NCI-H2107 treated with DMSO at 0.1 percent for 48 hours (cell line): ENCODE data around the gene AGPAT4.

Experiments
- DNase-seq: peaks from one replicate; lab custom pipeline; 2025; ENCODE audit not compliant: unreplicated experiment; lab: John Stamatoyannopoulos, UW

AGPAT4 gene

DNA sequence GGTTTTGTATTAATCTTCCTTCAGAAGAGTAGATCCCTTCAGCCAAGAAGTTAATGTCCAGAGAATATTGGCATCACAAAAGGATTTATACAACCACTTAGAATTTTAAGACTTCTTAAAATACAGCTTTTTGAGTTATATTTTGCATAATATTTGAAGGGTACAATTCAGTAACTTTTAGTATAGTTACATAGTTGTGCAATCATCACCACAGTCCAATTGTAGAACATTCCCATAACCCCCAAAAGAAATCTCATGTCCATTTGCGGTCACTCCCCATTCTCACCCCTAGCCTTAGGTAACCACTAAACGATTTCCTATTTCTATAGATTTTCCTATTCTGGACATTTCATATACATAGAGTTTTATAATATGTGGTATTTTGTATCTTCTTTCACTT lies 155.9 kb downstream of the AGPAT4 start:
- DNase-seq: no peak

DNA sequence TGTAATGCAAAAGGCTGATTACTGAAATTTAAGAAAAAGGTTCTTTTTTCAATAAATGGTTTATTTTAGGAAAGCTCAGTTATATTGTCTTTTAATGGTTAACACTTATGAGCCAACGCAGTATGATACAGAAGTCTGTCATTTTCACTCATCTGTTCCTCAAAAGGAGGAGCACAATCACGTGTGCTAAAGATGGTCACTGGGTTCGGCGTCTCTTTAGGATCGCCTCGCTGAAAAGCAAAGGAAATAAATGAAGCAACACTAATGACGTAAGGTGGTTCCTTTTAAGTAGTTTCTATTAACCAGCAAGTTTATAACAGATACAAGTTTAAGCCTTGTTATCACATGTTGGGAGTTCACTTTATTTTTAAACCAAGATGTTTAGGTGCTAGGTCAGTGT lies 156.6 kb downstream of the AGPAT4 start:
- DNase-seq: no peak

DNA sequence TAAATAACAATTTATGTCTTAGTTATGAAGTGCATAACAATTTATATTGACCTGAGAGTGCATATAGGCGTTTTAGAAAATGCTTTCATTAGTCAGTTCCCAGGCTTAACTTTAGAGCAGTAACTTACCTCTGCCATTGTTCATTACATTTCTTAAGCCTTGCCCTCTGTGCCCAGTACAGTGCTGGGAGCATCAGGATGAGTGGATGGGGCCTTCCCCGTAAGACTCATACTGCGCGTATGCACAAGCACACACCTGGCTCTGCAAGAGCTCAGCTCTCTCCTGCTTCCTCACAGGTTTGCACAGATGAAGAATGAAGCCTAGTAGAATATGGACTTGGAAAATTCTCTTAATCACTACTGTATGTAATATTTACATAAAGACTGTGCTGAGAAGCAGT lies 157.3 kb downstream of the AGPAT4 start:
- no peak for DNase-seq

DNA sequence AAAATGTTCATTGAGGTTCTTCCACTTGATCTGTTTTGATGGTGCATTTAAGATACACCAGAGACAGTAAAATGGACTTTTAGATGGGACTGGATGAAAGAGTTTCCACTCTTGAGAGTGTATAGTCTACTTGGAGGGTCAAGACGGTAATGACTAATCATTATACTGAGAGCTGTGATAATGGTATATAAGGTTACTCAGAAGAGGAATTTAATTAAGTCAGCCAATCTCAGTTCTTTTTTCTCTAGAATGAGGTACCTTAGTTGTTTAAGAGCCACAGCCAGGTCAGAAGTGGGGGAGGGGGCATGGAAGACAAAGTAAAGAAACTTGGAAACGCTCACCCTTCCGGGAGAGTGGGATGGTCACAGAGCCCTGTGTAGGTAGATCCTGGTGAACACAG lies 158.4 kb downstream of the AGPAT4 start:
- no peak for DNase-seq

DNA sequence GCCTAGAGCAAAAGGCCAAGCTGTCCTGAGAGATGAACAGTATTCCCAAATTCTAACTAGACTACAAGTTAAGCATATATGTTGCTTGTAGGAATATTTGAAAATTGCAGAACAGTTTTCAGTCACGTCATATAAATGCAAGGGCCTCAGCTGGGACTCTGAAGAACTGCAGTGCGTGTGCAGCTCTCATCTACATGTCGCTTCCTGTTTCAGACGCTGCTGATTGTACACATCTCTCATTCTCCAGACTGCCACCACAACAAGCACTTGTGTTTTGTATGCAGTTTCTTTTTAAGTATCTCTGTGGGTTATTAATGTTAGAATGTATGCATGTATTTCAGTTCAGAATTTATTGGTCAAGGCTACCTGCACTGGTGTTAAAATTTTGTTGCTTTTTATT lies 162.6 kb downstream of the AGPAT4 start:
- no peak for DNase-seq

DNA sequence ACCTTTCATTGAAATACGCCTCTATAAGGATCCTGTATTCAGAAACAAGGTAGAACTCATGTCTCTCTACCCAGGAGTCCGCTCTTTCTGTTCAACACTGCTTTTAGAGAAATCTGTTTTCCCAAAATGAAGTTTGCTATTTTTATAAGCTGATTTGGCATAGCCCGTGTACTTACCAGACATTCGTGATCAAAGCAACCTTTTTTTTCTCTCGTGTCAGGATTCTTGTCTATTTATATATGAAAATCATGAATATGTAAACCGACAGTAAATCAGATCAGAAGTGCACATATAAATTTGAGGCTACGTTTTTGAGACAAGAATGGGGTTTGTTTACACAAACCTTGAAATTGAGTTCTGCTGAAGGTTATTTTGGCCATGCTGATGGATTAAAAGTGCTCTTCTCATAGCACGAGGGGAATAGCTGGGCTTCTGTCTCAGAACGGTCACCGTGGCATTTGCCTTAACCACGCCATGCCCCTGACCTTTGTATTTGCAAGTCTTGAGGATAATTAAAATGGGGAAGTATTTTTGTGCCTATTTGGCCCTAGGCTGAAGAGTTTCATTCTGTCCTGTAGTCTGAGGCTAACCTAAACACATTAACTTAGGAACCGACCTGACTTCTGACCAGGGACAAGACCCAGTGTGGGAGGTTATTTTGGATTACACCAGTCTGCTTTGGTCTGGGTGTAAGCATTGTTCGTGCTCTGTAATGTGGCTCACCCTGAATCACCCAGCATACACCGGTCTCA lies 163.7 kb downstream of the AGPAT4 start:
- no peak for DNase-seq

DNA sequence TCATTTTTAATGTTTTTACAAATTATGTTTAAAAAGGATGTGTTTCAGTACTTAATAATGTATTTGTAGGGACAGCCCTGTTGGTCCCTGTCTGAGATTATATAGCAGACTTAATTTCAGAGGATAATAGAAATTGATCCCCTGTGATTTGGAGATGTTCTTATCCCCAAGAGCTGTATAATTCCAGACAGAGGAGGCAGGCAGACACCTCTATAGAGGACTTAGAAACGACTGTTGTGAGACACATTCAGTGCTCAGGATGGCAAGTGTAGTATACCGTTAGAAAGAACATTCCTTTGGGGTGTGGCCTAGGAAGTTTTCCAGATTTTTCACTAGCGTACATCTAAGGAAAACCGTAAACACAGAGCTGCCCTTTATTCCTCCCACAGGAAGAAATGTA lies 164.5 kb downstream of the AGPAT4 start:
- no peak for DNase-seq

DNA sequence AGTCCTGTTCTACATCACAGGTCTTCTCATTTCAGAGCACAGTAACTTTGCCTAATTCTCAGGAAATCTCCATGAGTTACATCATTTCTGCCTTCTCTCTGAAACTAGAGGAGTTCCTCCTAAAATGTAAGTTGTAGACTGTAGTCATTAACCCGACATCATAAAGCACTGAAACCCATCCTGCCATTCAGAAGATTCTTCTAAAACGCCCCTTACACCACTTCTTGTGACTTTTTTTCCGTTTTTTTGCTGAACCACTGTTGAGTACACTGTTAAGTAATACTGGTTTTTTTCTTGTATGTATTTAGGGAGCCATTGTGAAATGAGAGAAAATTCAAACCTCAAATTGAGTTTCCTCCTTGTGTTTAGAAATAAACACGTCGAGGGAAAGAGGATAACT lies 164.9 kb downstream of the AGPAT4 start:
- DNase-seq: no peak

DNA sequence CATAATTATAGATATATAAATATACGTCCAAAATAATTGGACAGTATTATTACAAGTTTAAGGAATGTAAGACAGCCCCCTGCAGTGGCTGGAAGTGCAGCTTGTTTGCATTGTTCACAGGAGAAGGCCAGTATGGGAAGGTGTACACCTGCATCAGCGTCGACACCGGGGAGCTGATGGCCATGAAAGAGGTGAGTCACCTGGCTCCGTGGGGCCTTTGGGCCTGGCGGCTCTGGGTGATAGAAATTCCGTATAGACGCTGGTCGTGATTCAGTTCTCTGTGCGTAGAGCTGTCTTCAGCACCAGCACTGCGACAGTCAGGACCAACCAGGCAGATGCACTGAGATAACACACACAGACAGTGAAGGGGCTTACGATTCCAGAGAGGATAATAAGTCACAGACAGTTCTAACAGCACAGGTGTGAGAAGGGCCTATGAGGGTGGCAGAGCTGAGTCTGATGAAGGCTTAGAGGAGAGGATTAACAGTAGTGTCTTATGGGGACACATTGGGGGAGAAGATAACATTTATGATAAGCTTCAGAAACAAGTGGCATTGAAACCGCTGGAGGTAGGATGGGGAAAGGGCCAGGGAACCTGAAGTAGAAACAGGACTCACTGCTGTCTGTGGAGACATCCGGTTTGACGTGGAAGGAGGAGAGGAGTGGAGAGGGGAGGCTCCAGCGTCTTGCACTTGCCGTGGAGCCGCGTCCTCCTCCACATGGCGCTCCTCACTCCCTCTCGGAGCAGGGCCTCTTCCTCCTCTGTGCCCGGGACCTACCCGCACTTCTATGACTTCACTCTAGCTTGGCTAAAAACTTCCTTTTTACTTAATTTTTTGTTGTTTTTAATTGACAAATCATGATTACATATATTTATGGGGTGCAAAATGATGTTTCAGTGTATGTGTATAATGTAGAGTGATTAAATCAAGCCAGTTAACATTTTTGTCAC lies 165.8 kb downstream of the AGPAT4 start:
- no peak for DNase-seq

DNA sequence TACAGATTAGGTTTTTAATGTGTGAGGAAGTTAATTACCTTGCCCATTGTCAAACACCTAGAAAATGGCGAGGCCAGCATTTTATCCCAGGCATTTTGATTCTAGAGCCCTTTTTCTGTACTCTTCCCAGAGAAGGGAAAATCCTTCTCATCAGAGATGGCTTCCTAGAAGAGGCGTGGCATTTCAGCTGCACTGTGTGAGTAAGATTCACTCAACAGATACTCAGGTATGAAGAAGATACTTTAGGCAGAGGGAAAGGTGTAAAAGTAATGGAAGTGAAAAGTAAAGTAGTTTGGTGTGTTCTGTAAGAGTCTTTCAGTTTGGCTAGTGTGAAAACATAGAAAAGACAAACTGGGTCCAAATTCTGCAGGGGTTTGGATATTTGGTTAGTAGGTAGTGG lies 168.5 kb downstream of the AGPAT4 start:
- no peak for DNase-seq

DNA sequence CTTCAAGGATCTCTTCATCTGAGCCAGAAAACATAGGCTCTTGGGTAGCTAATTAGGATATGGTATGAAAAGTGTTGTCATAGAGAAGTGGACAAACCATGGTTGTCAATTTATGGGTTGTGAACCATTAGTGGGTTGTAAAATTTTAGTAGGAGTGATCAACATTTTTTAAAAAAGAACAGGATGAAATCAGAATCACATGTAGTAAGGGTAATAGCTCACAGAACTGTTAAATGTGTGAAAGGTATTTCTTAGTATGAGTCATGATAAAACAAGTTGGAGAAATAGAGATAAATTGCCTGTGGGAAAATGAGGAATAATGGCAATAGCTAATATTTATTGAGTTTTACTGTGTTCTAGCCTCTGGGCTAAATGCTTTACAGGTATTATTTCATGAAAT lies 168.9 kb downstream of the AGPAT4 start:
- no peak for DNase-seq

DNA sequence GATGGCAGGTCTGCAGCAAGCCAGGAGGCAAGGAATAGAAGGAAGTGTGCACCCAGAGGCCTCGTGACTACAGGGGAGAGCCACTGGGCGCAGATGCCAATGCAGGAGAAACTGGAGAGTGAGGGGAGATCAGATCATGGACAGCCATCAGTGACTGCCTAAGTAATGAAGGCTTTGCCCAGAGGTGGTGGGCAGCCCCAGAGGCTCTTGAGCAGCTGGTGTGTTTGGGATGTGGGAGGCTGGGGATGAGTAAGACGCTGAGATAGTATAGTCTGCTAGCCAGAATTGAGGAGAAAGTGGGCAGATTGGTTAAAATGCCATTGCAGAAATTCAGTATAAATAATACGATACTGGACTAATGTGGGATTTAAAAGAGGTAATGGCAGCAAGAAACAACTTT lies 170.4 kb downstream of the AGPAT4 start:
- DNase-seq: no peak

DNA sequence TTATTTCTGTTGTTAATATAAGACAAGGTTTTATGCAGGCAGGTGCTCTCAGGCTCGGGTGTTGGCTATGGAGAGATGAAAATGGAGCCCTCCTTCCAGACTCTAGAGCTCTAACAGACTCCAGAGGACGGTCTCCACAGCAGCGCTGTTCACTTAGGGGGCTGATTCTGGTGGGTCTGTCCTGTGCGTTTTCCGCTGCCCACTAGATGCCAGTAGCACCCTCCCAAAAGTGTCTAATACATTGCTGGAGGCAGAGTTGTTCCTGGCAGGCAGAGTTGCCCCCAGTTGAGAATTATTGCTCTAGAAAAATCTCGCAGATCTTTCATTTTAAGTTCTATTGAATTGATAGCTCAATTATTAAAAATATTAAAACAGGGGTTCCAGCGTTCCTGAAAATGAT lies 172.3 kb downstream of the AGPAT4 start:
- DNase-seq: no peak

DNA sequence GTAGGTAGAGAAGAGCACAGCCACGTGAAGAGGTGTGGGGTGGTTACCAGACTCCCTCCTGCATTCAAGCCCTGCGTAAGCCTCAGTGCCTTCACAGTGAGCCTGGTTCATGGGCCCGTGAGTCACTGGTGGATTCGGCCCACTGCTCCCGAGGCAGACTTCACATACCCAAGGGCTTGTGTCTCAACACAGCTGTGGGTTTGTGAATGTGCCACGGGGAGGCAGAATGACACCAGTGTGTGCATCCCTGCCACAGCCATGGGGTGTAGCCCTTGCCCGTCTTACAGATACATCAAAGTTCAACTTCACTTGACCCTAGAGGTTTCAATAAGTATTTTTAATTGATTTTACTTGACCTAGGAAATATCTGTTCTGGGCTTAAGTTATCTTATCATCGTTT lies 173.8 kb downstream of the AGPAT4 start:
- DNase-seq: no peak

DNA sequence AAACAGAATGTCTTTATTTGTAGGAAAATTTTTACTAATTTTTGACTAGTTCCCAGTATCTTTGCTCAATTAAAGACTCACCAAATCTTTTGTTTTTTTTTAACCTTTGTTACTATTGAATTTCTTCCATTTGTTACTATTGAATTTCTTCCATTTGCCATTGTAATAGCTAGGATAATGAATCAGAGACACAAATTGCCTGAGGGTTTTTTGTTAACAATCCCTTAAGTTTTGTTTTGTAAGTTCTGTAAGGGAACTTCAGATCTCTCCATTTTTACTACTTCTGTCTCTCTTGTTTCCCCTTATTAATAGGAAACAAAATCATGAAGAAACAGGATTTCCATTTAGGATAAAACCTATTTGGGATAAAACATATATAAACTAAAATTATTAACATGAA lies 177.9 kb downstream of the AGPAT4 start:
- no peak for DNase-seq

DNA sequence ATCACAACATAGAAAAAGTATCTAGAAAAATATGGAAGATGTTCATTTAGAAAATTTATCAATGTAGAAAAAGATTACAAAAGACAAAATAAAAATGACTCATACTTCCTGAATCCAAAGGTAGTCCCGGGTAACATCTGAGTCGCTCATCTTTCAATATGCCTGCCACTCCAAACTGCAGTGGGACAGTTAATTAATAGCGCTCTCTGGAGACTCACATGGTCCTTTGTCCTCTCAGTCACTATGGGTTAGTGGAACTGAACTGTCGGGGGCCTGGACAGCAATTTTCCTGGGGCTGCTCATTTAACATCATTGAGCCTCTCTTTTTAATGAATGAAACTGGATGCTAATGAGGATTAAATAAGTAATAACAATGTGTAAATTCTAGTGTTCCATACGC lies 178.9 kb downstream of the AGPAT4 start:
- DNase-seq: no peak

DNA sequence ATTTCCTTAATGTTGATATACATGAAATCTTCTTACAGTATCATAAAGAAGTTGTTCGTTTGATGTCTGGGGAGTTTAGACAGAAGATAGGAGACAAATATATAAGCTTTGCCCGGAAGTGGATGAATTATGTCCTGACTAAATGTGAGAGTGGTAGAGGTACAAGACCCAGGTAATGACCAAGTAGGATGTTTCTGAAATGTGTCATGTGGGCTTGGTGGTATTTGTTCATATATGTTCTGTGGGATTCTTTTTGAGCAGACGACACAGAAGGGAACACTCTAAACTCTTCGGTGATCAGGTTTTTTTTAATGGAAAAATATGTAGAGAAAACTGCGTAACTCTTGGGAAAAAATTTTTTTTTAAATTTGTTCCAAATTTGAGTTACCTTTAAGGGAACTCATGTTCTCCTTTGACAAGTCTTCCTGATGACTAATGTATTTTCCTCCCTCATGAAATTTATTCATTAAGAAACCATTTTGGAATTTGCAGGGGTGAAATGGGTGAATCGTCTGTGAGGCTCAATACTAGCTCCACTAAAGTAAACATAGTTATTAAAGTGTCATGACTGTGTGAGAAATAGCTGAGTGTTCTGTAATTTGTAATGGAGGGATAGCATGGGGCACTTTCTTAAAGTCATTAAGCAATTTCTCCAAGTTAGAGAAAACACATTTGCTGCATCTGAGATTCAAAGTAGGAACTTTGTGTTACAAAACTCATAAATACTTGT lies 181.7 kb downstream of the AGPAT4 start:
- no peak for DNase-seq

DNA sequence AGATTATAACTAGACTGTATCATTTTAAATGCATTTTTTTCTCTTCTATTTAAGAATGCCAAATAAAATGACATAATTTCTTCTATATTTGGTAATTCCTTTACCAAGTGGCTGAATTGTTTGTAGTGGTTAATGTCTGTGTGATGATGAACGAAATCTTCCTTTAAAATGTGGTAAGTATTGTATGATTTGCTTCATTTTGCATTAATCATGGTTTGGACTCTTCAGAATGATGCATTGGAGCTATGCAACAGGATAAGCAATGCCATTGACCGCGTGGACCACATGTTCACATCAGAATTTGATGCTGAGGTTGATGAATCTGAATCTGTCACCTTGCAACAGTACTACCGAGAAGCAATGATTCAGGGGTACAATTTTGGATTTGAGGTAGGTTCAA lies 182.7 kb downstream of the AGPAT4 start:
- DNase-seq: no peak

DNA sequence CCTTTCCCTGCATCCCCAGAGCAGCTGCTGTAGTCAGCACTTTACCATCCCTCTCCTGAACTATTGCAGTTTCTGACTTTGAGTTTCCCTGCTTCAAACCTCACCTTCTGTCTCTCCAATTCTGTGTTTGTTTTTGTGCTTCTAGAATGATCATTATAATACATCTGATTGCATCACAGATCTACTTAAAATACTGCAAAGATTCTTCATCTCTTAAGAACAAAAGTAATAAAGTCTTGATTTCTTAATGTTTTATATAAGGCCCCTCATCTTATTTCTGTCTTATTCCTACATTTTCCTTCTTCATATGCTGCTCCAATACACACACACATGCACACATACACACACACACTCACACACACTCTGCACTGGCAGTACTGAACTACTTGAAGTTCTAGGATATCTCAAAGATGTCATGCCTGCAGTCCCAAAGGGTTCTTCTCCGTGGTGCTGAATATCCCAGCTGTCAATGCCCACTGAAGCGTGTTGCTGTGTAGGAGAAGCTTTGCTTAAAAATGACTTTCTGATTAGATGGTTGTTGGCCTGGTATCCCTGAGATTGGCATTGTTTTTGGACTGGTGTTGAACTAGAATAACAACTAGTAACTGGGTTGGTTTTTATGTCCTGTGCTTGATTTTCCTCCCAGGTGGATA lies 185.1 kb downstream of the AGPAT4 start:
- no peak for DNase-seq

DNA sequence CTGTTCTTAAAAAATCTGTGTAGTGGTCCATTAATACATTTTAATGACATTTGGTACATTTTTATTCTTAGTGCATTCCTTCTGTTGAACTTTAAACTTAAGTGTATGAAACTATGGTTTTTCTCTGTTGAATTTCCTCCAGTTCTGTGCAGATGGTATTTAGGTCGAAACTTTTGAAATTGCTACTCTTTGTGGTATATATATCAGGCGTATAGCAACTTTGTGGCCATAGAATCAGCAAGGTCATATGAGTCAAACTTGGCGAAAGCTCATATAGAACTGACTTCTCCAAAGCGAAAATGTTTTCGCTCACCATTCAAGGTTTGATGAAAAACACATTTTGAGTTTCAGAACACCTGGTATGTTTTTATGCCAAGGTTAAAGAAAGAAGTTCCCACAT lies 188.6 kb downstream of the AGPAT4 start:
- no peak for DNase-seq

DNA sequence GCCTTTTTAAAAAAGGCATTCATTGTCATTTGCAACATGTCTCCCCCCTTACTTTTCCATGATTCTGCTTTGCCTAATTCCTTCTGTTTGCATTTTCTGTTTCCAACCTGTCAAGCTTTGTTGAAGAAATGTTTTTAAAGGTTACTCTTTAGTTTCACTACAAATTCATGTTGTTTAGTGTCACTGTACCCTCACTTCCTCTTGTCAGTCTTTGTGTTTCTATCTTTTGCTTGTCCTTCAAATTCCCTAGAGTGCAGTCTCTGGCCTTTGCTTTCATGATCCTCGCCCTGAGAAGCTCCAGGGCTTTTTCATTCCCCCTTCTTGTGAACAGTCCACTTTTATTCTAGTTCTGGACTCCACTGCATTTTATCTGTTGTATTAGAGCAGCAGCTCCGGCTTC lies 191.6 kb downstream of the AGPAT4 start:
- no peak for DNase-seq
